GM19238 (cell line): ENCODE results near the gene NSF.
"Not testable (repeated sequence)": the region's sequence is repeated elsewhere in the genome, so short reads cannot be mapped to it uniquely, and the experiment has no call there.

Experiments used
- DNase-seq: peaks from one replicate; pipeline ENCODE4 v3.0.0; 2011; ENCODE audit warnings: low spot score; ENCODE audit not compliant: insufficient read length

The NSF gene

DNA sequence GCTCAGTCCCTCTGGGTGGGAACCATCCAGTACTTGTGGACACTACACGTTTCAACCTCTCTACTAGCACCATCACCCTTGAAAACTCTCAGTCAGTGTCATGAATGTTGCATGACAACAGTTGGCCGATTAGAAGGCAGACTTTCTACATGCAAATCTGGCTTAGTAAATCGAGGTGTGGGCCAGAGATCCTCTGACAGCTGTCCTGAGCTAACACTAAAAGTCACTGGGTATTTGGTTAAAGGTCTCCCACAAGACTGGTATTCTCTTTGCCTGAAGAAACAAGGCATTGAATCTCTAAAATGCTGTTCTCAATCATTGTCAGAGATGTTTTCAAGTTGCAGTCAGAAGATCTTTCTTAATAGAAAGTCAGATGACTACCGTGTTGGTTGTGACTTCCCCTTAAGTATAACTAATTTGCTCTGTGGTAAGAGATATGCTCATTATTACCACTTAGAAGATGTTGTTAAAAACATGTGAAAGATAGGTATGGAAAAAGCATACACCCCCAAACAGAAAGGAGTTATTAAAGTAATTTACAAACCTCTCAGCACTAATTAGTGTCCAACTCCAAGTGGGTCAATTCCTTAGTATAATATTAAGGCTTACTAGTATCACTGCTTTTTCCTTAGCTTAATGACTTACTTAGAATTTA lies 165.7 kb downstream of the NSF start:
- no peak for DNase-seq

DNA sequence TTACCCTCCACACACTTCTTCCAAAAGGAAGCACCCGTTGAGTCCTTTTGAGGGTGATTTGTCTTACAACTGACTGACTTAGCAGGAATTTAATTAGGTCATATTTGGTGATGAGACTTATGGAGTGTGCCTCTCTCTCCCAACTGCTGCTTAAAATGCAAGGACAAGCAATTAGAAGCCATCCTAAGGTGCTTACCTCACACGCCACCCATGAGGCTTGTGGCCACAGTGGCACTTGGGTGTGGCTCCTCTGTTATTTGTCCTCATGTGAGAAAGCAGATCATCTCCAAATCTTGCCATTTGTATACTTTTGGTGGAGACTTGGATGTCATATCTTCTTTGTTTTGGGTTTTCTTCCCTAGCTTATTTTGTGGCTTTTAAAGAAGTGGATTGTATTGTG lies 166.4 kb downstream of the NSF start:
- DNase-seq: no peak

GRCh38 chr17:46757588-46757987 lies 167.1 kb downstream of the NSF start:
- not testable (repeated sequence) for DNase-seq

GRCh38 chr17:46758614-46759013 lies 168.1 kb downstream of the NSF start:
- DNase-seq: no peak

- DNase-seq: no peak
These were observed 168.7 kb downstream of the NSF start for GRCh38 chr17:46759141-46759540.

DNA sequence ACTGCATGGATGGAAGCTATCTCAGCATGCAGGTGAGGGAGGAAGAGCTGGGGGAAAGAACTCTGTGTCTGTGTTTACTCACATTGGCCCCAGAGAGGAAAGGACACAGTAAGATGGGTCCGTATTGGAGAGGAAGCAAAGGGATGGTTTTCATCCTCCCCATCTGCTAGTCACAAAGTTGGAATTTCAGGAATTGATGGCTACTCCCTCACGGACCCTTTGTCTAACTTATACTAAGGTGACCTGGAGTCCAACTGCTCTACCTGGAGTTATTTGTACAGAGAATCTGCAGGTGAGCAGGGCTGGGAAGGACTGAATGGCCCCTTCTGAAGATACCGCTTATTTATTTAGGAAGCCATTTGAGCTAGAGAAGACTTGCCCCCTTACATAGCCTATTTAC lies 172.9 kb downstream of the NSF start:
- DNase-seq: no peak

DNA sequence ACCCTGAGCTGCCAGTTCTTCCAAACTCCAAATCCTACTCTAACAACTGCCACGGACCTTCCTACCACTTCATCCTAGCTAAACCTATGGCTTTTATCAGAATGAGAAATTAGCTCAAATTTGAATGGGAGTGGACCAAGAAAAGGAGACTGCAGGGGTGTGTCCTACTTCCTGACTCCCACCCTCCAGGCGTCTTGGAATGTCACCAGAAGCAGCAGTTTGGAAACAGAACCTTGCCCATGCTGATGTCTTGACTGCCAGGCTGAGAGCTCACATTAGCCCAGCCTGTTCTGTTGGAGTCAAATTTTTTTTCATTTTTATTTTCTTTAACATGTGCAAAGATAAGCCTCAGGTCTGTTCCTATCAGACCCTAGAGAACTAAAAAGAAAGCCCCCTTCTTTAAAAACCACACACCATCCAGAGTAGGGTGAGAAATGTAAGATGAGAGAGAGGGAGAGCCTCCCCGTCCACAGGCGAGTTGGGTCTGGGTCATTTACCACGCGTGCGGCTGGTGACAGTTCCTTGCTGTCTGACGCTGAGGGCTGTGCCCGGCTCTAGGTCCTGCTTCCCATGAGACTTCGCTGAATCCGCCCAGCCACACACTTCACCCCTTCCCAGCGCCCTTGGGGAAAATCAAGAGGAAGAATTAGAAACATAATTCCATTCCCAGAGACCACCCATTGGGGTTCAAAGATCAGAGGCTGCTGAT lies 173.7 kb downstream of the NSF start:
- DNase-seq: no peak

GRCh38 chr17:46764709-46765401 lies 174.4 kb downstream of the NSF start:
- DNase-seq: no peak

GRCh38 chr17:46765453-46765852 lies 175.0 kb downstream of the NSF start:
- DNase-seq: no peak

DNA sequence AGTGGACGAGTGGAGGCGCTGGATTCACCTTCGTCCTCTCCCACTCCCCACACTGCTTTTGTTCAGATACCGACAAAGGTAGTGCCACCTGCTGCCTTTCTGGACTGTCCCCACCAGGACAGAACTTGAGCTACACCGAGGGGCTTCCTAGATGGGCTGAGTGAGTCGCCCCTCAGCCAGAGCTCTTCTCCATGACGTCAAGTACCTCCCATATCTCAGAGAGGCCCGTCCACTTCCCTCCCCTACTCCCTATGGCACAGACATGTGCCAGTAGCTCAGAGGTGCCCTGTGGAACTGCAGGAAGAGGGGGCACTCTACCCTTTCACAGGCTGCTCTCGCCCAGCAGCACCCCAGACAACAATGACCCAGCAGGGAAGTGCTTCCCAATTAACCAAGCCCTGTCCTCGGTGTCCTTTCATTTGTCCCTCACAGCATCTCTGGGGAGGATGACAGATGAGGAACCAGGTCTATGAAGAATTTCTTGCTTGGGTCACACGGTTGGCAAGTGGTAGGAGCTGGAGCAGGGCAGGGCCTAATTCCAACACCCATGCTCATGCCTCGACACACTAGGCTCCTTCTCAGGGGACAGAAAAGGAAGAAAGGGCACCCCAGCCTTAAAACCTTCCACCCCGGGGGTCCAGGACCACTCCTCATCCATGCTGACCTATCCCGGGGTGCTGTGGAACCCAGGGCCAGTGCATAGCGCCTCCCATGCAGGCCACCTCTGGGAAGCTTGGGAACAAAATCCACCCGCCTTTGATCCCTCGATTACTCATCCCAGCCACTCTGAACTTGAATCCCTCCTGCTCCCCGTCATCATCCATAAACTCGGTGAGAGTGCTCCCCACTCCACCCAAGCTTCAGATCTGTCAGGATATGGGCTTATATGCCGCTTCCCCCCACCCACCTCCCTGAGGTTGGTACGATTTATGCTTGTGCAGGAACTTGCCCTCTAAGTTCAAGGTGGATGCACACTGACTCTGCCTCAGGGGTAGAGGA lies 176.3 kb downstream of the NSF start:
- DNase-seq: no peak

DNA sequence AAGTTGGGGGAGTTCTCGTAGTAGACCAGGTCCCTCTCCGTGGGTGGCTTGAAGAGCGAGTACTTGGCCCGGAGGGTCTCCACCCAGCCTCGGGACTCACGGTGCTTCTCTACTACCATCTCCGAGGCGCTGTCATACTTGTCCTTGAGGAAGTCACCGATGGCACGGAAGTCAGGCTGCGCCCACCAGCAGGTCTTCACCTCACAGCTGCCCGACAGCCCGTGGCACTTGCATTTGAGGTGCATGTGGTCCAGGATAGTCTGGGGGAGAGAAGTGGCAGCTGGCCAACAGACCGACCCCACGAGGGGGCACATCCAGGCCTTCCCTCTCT lies 178.0 kb downstream of the NSF start:
- DNase-seq: no peak

DNA sequence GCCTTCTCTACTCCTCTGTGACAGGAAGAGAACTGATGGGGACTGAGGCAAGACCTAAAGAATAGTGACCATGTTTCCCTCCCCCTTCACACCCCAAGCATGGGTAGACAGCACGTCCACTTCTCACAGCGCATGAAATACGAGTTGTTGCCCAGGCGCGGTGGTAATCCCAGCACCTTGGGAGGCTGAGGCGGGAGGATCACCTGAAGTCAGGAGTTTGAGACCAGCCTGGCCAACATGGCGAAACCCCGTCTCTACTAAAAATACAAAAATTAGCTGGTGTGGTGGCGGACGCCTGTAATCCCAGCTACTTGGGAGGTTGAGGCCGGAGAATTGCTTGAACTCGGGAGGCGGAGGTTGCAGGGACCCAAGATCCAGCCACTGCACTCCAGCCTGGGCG lies 178.4 kb downstream of the NSF start:
- DNase-seq: not testable (repeated sequence)

GRCh38 chr17:46769531-46770438 lies 179.3 kb downstream of the NSF start:
- no peak for DNase-seq

DNA sequence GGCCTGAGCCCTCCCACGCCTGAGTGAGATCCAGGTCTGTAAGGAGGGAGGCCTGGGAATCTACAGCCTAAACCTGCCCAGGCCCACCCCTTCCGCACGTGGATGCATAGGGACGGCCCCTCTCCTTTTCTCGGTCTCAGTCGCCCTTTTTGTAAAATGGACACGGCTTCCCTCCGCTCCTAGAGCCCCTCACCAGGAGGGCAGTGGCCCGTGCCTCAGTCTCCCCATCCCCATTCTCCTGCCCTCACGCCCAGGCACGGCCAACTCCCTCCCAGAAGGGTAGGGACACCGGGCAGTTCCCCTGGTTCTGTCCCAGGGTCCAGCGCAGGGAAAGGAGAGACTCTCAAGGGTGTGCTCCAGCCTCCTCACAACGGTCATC lies 180.0 kb downstream of the NSF start:
- DNase-seq: no peak

- no peak for DNase-seq
These were observed 180.5 kb downstream of the NSF start for GRCh38 chr17:46770818-46771560.

GRCh38 chr17:46771561-46772474 lies 181.3 kb downstream of the NSF start:
- DNase-seq: peak; percentile 39

DNA sequence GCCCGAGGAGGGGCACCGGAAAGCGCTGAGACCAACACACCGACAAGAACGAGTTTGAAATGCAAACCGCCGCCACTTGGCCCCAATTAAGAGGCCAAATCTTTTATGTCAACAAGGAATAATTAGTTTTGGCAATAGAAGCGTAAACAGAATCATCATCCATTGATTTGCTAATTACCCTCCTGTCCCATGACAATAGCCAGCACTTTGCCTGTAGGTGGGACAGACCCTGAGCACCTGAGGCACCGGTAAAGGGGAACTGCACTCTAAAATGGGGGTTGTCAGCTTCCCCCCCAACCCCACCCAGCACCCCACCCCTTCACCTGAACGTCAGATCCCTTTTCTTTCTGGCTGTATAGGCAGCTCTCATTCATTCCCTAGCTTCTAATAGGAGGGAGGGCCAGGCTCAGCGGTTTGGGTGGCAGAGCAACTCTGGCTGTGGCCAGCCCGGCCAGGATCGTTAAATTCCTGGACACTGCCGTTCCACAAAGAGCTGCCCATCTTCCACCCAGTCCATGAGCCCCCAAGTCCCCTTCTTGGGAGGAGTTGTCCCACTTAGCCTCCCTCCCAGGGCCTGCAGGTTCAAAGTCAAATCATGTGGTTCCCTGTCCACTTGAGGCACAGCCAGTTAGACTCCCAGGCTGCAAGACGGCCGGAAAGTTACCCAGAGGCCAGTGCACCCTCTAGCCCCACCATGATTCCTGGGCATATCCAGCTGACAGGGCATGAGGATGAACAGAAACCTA lies 182.2 kb downstream of the NSF start:
- no peak for DNase-seq

DNA sequence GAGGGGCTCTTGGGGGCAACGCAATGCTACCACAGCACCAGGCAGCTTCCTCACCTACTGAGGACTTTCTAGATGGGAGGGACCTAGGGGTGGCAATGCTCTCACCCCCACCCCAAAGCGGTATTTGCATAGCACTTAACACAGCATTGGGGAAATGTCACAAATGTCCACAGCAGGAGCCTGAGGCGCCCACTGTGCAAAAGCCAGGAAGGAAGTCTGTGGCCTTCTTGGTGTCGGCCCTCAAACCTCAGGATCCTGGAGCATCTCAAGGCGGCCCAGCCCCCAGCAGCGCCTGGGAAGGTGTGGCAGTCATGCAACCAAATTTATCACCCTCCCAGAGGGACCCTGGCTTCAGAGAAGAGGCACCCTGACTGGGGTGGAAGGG lies 182.7 kb downstream of the NSF start:
- no peak for DNase-seq
